Kidney (tissue), 14 donors: ENCODE data around the gene DLGAP3. TPM values are rescaled to one million over a fixed set of nuclear protein-coding genes. Genes with fewer than 3 reads are reported as not detected.
A peak's percentile ranks its signal among the peaks of the same experiment; 100 is the strongest.

Experiments
- DNase-seq, 5 donors: peaks; one replicate each; pipeline ENCODE4 v3.0.0-alpha.2; 2013 to 2020
- FAIRE-seq: peaks from 2 replicates; lab custom pipeline; 2012; peaks lifted over from hg19 to GRCh38; lab: Jason Lieb, UNC
- H3K27ac ChIP-seq, 2 donors: one replicate each; pipeline ENCODE4 v1.7.0; 2013; ENCODE audit warnings: low read depth in 2 of 2, low read length in 2 of 2, inconsistent platforms in 1 of 2
- H3K27me3 ChIP-seq: one replicate; pipeline ENCODE4 v1.7.1; 2013; ENCODE audit warnings: low read length, inconsistent platforms; ENCODE audit not compliant: control insufficient read depth, insufficient read depth
- H3K36me3 ChIP-seq, 3 donors: one replicate each; pipeline versions ENCODE4 v1.7.0 to v1.7.1; 2013; ENCODE audit warnings: low read length in 3 of 3, control low read depth in 1 of 3, inconsistent platforms in 1 of 3; ENCODE audit not compliant: insufficient read depth in 3 of 3, control insufficient read depth in 2 of 3
- H3K4me1 ChIP-seq, 3 donors: one replicate each; pipeline versions ENCODE4 v1.7.0 to v1.7.1; 2013; ENCODE audit warnings: low read length in 3 of 3, inconsistent platforms in 1 of 3, low read depth in 1 of 3; ENCODE audit not compliant: control insufficient read depth in 2 of 3, insufficient read depth in 2 of 3
- H3K4me3 ChIP-seq, 3 donors: one replicate each; pipeline versions ENCODE4 v1.7.0 to v1.8.1; 2013; ENCODE audit warnings: low read length in 3 of 3, control low read depth in 1 of 3, inconsistent platforms in 1 of 3
- H3K9ac ChIP-seq, 3 donors: one replicate each; pipeline versions ENCODE4 v1.7.0 to v1.7.1; 2013; ENCODE audit warnings: low read length in 3 of 3, control low read depth in 1 of 3, inconsistent platforms in 1 of 3
- H3K9me3 ChIP-seq, 3 donors: one replicate each; pipeline versions ENCODE4 v1.7.0 to v1.7.1; 2013; ENCODE audit warnings: low read length in 3 of 3, control low read depth in 1 of 3, inconsistent platforms in 1 of 3; ENCODE audit not compliant: control insufficient read depth in 2 of 3, insufficient read depth in 1 of 3
- CTCF ChIP-seq: IDR thresholded peaks from 3 replicates; pipeline ENCODE4 v1.5.1; 2012; ENCODE audit warnings: mild to moderate bottlenecking, moderate library complexity, borderline replicate concordance; ENCODE audit not compliant: insufficient read depth; ENCODE audit errors: extremely low read depth
- intact Hi-C: fragments of 100-400 bp; cut with DNase I; formaldehyde crosslinking; loops from one replicate; pipeline ENCODE4 v1.11.1; 2022
- polyA plus RNA-seq: library from polyadenylated mRNA; stranded (reverse); fragments of 350-450 nt; fragmentation: Illumina TruSeq; extraction: RNeasy Lipid Tissue Mini Kit (QIAGEN cat#74804); gene quantifications from one replicate; pipeline ENCODE4 v1.2.3, GENCODE V29; 2014; ENCODE audit warnings: low read depth, low replicate concordance; ENCODE audit not compliant: insufficient read depth
- total RNA-seq: library from RNA; stranded (reverse); fragmentation: NEBNext Ultra II Directional; extraction: Animal tissue kit (Norgen Biotek cat#: 25700); gene quantifications from one replicate; pipeline ENCODE4 v1.2.1, GENCODE V29; 2021
- donor health status: control.
- donor health status: control.
- donor health status: control.
- donor health status: control.
- donor health status: control.
- donor health status: DM: yes; HTN: yes; CAD: no.
- donor health status: Normal renal cell carcinoma (clear cell type).

Gene DLGAP3
- total and polyA plus RNA-seq, 2 donors from 2014 or later, result 0.71 to 1.0 TPM

GRCh38 chr1:34884961-34885360 lies 44.5 kb downstream of the DLGAP3 start:
- no peaks in the 10 kb centered on the region for H3K4me1 ChIP-seq
- peak; percentile 13 for TF ChIP-seq CTCF
- DNase-seq (no peak), FAIRE-seq (no peak)
- intact Hi-C loops, result no loop called here
- H3K9ac ChIP-seq, result no peak overlapping the region
- peaks cover 4% of the 10 kb centered on the region for H3K27me3 ChIP-seq
- H3K36me3 ChIP-seq, result no peaks in the 10 kb centered on the region
- no peak overlapping the region for H3K27ac ChIP-seq
- H3K4me3 ChIP-seq, result no peak overlapping the region
- H3K9me3 ChIP-seq, result no peaks in the 10 kb centered on the region

- TF ChIP-seq CTCF, result no peak
- H3K4me3 ChIP-seq, result no peak overlapping the region
- no peaks in the 10 kb centered on the region for H3K9me3 ChIP-seq
- DNase-seq, result no peak
- peaks cover 4% of the 10 kb centered on the region for H3K27me3 ChIP-seq
- no peak overlapping the region for H3K9ac ChIP-seq
- FAIRE-seq, result no peak
- intact Hi-C loops, result no loop called here
- no peaks in the 10 kb centered on the region for H3K4me1 ChIP-seq
- H3K36me3 ChIP-seq, result no peaks in the 10 kb centered on the region
- no peak overlapping the region for H3K27ac ChIP-seq
Observed at GRCh38 chr1:34884536-34884935, 44.9 kb downstream of the DLGAP3 start.

- intact Hi-C loops, result no loop called here
- no peaks in the 10 kb centered on the region for H3K4me1 ChIP-seq
- no peaks in the 10 kb centered on the region for H3K9me3 ChIP-seq
- no peak overlapping the region for H3K4me3 ChIP-seq
- H3K27ac ChIP-seq, result no peak overlapping the region
- no peak overlapping the region for H3K9ac ChIP-seq
- DNase-seq, result no peak
- TF ChIP-seq CTCF, result no peak
- no peaks in the 10 kb centered on the region for H3K36me3 ChIP-seq
- no peak for FAIRE-seq
- H3K27me3 ChIP-seq, result peaks cover under 1% of the 10 kb centered on the region
Observed at GRCh38 chr1:34879230-34879629, 50.2 kb downstream of the DLGAP3 start.

- H3K36me3 ChIP-seq, result no peaks in the 10 kb centered on the region
- H3K9me3 ChIP-seq, result no peaks in the 10 kb centered on the region
- H3K27me3 ChIP-seq, result no peaks in the 10 kb centered on the region
- no peak overlapping the region for H3K27ac ChIP-seq
- no peak overlapping the region for H3K9ac ChIP-seq
- DNase-seq (no peak), FAIRE-seq (no peak)
- no peaks in the 10 kb centered on the region for H3K4me1 ChIP-seq
- no peak for TF ChIP-seq CTCF
- H3K4me3 ChIP-seq, result no peak overlapping the region
- intact Hi-C loops, result no loop called here
Observed at GRCh38 chr1:34876406-34876805, 53.0 kb downstream of the DLGAP3 start.
